ENCODE measurements around the gene RNF180. TPM values are rescaled to one million over a fixed set of nuclear protein-coding genes. Genes with fewer than 3 reads are reported as not detected.

RNF180 gene
- total RNA-seq, 4 donors from 2014 or later: 3.7 to 14.3 (median 5.2) TPM

DNA sequence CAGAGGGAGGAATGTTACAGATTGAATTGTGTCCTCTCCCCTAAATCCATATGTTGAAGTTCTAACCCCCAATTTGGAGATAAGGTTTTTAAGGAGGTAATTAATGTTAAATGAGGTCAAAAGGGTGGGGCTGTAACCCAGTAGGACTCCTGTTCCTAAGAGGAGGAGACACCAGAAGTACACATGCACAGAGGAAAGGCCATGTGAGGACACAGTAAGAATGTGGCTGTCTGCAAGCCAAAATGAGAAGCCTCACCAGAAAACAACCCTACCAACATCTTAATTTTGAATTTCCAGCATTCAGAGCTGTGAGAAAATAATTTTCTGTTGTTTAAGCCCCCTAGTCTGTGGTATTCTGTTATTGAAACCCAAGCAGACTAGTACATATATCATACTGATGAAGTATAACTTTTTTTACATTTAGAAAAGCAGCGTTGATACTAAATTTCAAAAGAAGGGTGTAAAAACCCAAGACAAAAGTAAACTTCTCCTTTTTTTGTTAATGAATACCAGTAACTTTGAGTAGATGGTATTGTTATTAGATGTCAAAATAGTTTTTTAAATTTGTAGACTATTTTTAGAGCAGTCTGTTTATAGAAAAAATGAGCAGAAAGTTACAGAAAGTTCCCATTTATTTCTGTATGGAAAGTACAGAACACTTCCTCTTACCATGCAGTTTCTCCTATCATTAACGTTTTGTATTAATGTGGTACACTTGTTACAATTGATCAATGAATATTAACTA is 25.1 kb downstream of the RNF180 start:
- ATAC-seq (no peak), DNase-seq (no peak)
- in situ Hi-C loops (cut with MboI; ENCODE audit: low sequenced_read_pairs in 4 of 4): no loop called here
- Histone ChIP-seq H3K4me1 (peaks cover 3 to 23% of the 10 kb centered on the region in 2 donors), H3K9me3 (no peaks in the 10 kb centered on the region), H3K4me3 (no peak overlapping the region), H3K36me3 (no peaks in the 10 kb centered on the region), H3K27ac (no peak overlapping the region), H3K27me3 (no peaks in the 10 kb centered on the region)
- intact Hi-C loops (cut with DNase I; ENCODE audit: low total_unique reads): no loop called here
- TF ChIP-seq, protein P1, sequence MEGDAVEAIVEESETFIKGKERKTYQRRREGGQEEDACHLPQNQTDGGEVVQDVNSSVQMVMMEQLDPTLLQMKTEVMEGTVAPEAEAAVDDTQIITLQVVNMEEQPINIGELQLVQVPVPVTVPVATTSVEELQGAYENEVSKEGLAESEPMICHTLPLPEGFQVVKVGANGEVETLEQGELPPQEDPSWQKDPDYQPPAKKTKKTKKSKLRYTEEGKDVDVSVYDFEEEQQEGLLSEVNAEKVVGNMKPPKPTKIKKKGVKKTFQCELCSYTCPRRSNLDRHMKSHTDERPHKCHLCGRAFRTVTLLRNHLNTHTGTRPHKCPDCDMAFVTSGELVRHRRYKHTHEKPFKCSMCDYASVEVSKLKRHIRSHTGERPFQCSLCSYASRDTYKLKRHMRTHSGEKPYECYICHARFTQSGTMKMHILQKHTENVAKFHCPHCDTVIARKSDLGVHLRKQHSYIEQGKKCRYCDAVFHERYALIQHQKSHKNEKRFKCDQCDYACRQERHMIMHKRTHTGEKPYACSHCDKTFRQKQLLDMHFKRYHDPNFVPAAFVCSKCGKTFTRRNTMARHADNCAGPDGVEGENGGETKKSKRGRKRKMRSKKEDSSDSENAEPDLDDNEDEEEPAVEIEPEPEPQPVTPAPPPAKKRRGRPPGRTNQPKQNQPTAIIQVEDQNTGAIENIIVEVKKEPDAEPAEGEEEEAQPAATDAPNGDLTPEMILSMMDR (IDR thresholded peaks at IDR 0.05 in 4 of 5, conservative IDR thresholded peaks at IDR 0.05 in 1 of 5): no peak
- TF ChIP-seq POLR2A (IDR thresholded peaks at IDR 0.05): no peak

DNA sequence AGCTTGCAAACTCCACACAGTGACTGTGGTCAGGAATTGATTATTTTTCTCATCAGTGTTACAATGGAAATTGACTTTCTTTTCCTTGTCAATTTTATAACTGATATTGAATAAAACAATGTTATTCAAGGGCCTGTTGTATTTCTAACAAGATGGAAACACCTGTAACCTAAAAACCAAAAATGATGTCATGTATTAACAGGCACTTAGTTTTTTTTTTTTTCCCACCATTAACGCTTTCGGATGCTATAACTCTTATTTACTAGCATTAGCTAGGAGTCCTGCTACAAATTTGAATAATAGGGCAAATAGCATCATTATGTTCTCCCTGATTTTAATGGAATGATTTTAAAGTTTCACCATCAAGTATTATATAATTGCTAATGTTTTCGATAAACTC is 30.3 kb downstream of the RNF180 start:
- H3K36me3 ChIP-seq: no peaks in the 10 kb centered on the region
- peaks cover 3 to 4% of the 10 kb centered on the region in 2 donors for H3K4me1 ChIP-seq
- ATAC-seq (no peak), DNase-seq (no peak)
- no peaks in the 10 kb centered on the region for H3K9me3 ChIP-seq
- H3K27ac ChIP-seq: no peak overlapping the region
- intact Hi-C loops (cut with DNase I; ENCODE audit: low total_unique reads): no loop called here
- TF ChIP-seq, protein P1 (IDR thresholded peaks at IDR 0.05 in 4 of 5, conservative IDR thresholded peaks at IDR 0.05 in 1 of 5): no peak
- TF ChIP-seq POLR2A (IDR thresholded peaks at IDR 0.05): no peak
- H3K27me3 ChIP-seq: no peaks in the 10 kb centered on the region
- in situ Hi-C loops (cut with MboI; ENCODE audit: low sequenced_read_pairs in 4 of 4): no loop called here
- H3K4me3 ChIP-seq: no peak overlapping the region

DNA sequence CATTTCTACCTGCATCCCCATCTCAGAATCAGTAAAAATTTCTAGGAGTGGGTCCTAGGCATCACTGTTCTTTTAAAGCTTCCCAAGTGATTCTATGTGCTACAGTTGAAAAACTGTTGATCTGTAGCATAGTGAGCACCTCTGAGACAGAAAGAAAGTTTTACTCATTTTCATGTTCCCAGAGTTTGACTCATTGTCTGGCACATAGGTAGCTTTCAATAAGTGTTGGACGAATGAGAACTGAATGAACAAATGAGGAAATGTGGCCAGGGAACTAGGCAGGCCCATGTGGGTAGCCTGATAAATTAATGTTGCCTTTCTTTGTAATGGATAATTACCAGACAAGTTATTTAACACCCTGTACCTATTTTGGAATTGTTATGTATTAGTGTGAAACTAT is 33.8 kb downstream of the RNF180 start:
- intact Hi-C loops (cut with DNase I; ENCODE audit: low total_unique reads) (no loop called here), in situ Hi-C loops (cut with MboI; ENCODE audit: low sequenced_read_pairs in 4 of 4) (no loop called here)
- no peaks in the 10 kb centered on the region for H3K36me3 ChIP-seq
- no peaks in the 10 kb centered on the region for H3K27me3 ChIP-seq
- DNase-seq (no peak), ATAC-seq (no peak)
- H3K4me3 ChIP-seq: no peak overlapping the region
- no peaks in the 10 kb centered on the region for H3K4me1 ChIP-seq
- no peaks in the 10 kb centered on the region for H3K9me3 ChIP-seq
- H3K27ac ChIP-seq: no peak overlapping the region
- TF ChIP-seq POLR2A (IDR thresholded peaks at IDR 0.05): no peak
- TF ChIP-seq, protein P1 (IDR thresholded peaks at IDR 0.05 in 4 of 5, conservative IDR thresholded peaks at IDR 0.05 in 1 of 5): no peak

DNA sequence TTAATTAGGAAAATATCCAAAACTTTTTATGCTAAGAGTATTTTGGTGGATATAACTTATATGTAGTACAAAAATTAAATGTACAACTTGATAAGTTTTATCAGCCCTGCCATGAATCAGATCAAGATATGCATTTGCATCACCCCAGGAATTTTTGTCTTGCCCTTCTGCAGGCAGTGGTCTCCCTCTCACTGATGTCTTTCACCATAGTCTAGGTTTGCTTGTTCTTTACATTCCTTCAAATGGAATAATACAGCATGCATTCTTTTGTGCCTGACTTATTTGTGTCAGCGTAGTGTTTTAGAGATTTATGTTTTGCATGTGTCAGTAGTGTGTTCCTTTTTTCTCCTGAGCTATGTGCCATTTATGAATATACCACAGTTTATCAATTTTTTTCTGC is 36.4 kb downstream of the RNF180 start:
- no peak for DNase-seq
- intact Hi-C loops (cut with DNase I; ENCODE audit: low total_unique reads) (no loop called here), in situ Hi-C loops (cut with MboI; ENCODE audit: low sequenced_read_pairs in 4 of 4) (no loop called here)
- Histone ChIP-seq H3K9me3 (no peaks in the 10 kb centered on the region), H3K36me3 (no peaks in the 10 kb centered on the region), H3K27me3 (no peaks in the 10 kb centered on the region), H3K4me3 (no peak overlapping the region), H3K4me1 (no peaks in the 10 kb centered on the region), H3K27ac (no peak overlapping the region)
- ATAC-seq: no peak
- TF ChIP-seq, protein P1 (IDR thresholded peaks at IDR 0.05 in 4 of 5, conservative IDR thresholded peaks at IDR 0.05 in 1 of 5): no peak
- no peak for TF ChIP-seq POLR2A (IDR thresholded peaks at IDR 0.05)

DNA sequence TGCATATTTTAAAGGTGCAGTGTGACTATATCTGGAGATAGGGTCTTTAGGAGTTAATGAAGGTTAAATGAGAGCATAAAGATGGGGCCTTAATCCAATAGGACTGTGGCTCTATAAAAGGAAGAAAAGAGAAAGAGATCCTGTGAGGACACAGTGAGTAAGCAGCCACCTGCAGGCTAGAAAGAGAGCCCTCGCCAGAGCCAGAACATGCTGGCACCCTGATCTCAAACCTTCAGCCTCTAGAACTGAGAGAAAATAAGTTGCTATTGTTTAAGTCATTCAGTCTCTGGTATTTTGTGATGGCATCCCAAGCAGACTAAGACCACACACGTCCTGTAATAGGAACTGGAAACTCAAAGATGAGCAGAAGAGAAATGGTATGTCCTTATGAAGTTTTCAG is 41.0 kb downstream of the RNF180 start:
- ATAC-seq (no peak), DNase-seq (no peak)
- intact Hi-C loops (cut with DNase I; ENCODE audit: low total_unique reads) (no loop called here), in situ Hi-C loops (cut with MboI; ENCODE audit: low sequenced_read_pairs in 4 of 4) (no loop called here)
- TF ChIP-seq POLR2A (IDR thresholded peaks at IDR 0.05): no peak
- no peaks in the 10 kb centered on the region for H3K27me3 ChIP-seq
- peaks cover 0 to 5% of the 10 kb centered on the region in 2 donors for H3K4me1 ChIP-seq
- no peaks in the 10 kb centered on the region for H3K36me3 ChIP-seq
- H3K4me3 ChIP-seq: no peak overlapping the region
- no peaks in the 10 kb centered on the region for H3K9me3 ChIP-seq
- no peak overlapping the region for H3K27ac ChIP-seq
